AG04449 (cell line): ENCODE measurements around the gene PPIL4.

Experiments
- CTCF ChIA-PET: fragments of 350-600 bp; formaldehyde crosslinking; extraction: SDS; loops from one replicate; lab custom pipeline; 2021; ENCODE audit warnings: antibody characterized with exemption; lab: Yijun Ruan, JAX
- POLR2A ChIA-PET: fragments of 400-600, 350-600 bp; formaldehyde crosslinking; extraction: SDS; loops from one replicate; lab custom pipeline; 2020; ENCODE audit warnings: antibody characterized with exemption, inconsistent platforms; lab: Yijun Ruan, JAX
- DNase-seq: peaks from one replicate; pipeline ENCODE4 v3.0.0-alpha.2; 2010; ENCODE audit warnings: low read depth, low spot score
- H3K4me3 ChIP-seq: 2 replicates; pipeline ENCODE4 v1.5.1; 2011; ENCODE audit warnings: low read depth, mild to moderate bottlenecking, control low read depth, low read length
- CTCF ChIP-seq: IDR thresholded peaks from one replicate; pipeline ENCODE4 v1.5.1; 2011; ENCODE audit warnings: mild to moderate bottlenecking, moderate library complexity, low read length, control low read depth, inconsistent platforms; ENCODE audit not compliant: insufficient read depth; ENCODE audit errors: missing control alignments

Gene PPIL4

GRCh38 chr6:149563928-149564325 lies 18.1 kb upstream of the PPIL4 start:
- ChIA-PET CTCF (interaction anchor here (0.7 to 2.0 kb wide), 2 partner anchors 17 to 28 kb away, joined by 5 to 8 read pairs; no protein-coding TSS in a partner anchor), POLR2A (no interaction called here)
- no peak overlapping the region for H3K4me3 ChIP-seq
- no peak for TF ChIP-seq CTCF
- no peak for DNase-seq

GRCh38 chr6:149563203-149563927 lies 17.5 kb upstream of the PPIL4 start:
- POLR2A ChIA-PET, result no interaction called here
- CTCF ChIA-PET, result interaction anchor here (0.8 to 3.7 kb wide), 3 partner anchors 13 to 16 kb away, joined by 3 to 34 read pairs (median 8); partner anchors contain the start of gene PPIL4
- peak; percentile 53 for DNase-seq
- TF ChIP-seq CTCF, result no peak
- H3K4me3 ChIP-seq, result no peak overlapping the region

GRCh38 chr6:149560736-149561135 lies 14.9 kb upstream of the PPIL4 start:
- CTCF ChIA-PET, result interaction anchor here (1.4 to 3.7 kb wide), 2 partner anchors 10 to 14 kb away, joined by 7 to 34 read pairs; partner anchors contain the start of gene PPIL4
- H3K4me3 ChIP-seq, result no peak overlapping the region
- POLR2A ChIA-PET, result no interaction called here
- peak; percentile 33 for TF ChIP-seq CTCF
- DNase-seq, result no peak

- no peak for DNase-seq
- POLR2A ChIA-PET, result no interaction called here
- CTCF ChIA-PET, result no interaction called here
- H3K4me3 ChIP-seq, result no peak overlapping the region
- TF ChIP-seq CTCF, result no peak
Observed at GRCh38 chr6:149559389-149559788, 13.5 kb upstream of the PPIL4 start.

GRCh38 chr6:149558029-149558428 lies 12.2 kb upstream of the PPIL4 start:
- POLR2A ChIA-PET, result no interaction called here
- no peak for DNase-seq
- TF ChIP-seq CTCF, result no peak
- CTCF ChIA-PET, result no interaction called here
- H3K4me3 ChIP-seq, result no peak overlapping the region

- no peak for DNase-seq
- no peak for TF ChIP-seq CTCF
- ChIA-PET POLR2A (no interaction called here), CTCF (interaction anchor here (1.5 kb wide), 1 partner anchor 14 kb away, joined by 6 read pairs; the partner anchor contains the start of gene GINM1)
- H3K4me3 ChIP-seq, result no peak overlapping the region
Observed at GRCh38 chr6:149551920-149552319, 6.1 kb upstream of the PPIL4 start.
